Mesenchymal stem cell (in vitro differentiated cells and primary cell): Measurements from ENCODE around the gene PTPRD.

Source experiments
- DNase-seq: peaks from one replicate; pipeline ENCODE4 v3.0.0-alpha.2; 2013
- H2AFZ ChIP-seq: one replicate; pipeline ENCODE4 v1.6.1; 2013; ENCODE audit warnings: low read depth, mild to moderate bottlenecking, control low read depth, inconsistent platforms, low read length, moderate library complexity
- H2AK5ac ChIP-seq: 2 replicates; pipeline ENCODE4 v1.6.1; 2013; ENCODE audit warnings: low read length, moderate library complexity, mild to moderate bottlenecking, inconsistent platforms; ENCODE audit not compliant: severe bottlenecking
- H2BK120ac ChIP-seq: one replicate; pipeline ENCODE4 v1.6.1; 2013; ENCODE audit warnings: low read depth, mild to moderate bottlenecking, inconsistent platforms, low read length, moderate library complexity
- H2BK12ac ChIP-seq, 2 experiments: one replicate each; pipeline ENCODE4 v1.6.1; 2013; ENCODE audit warnings: inconsistent platforms in 2 of 2, low read length in 2 of 2, mild to moderate bottlenecking in 2 of 2, moderate library complexity in 2 of 2, control low read depth in 1 of 2
- H2BK15ac ChIP-seq: one replicate; pipeline ENCODE4 v1.6.1; 2013; ENCODE audit warnings: mild to moderate bottlenecking, low read depth, inconsistent platforms; ENCODE audit not compliant: poor library complexity, severe bottlenecking
- H2BK5ac ChIP-seq: 2 replicates; pipeline ENCODE4 v1.6.1; 2013; ENCODE audit warnings: low read depth, mild to moderate bottlenecking, low read length, control low read depth, inconsistent platforms; ENCODE audit not compliant: poor library complexity, severe bottlenecking
- H3K14ac ChIP-seq, 2 experiments: one replicate each; pipeline ENCODE4 v1.6.1; 2013; ENCODE audit warnings: inconsistent platforms in 2 of 2, low read length in 2 of 2, control low read depth in 1 of 2, mild to moderate bottlenecking in 1 of 2, moderate library complexity in 1 of 2
- H3K18ac ChIP-seq, 2 experiments: one replicate each; pipeline ENCODE4 v1.6.1; 2013; ENCODE audit warnings: inconsistent platforms in 2 of 2, low read length in 2 of 2, control low read depth in 1 of 2, low read depth in 1 of 2, mild to moderate bottlenecking in 1 of 2
- H3K23ac ChIP-seq, 2 experiments: one replicate each; pipeline ENCODE4 v1.6.1; 2013; ENCODE audit warnings: inconsistent platforms in 2 of 2, low read length in 2 of 2, mild to moderate bottlenecking in 2 of 2, moderate library complexity in 2 of 2, control low read depth in 1 of 2
- H3K27ac ChIP-seq: 2 replicates; pipeline ENCODE4 v1.5.1; 2013; ENCODE audit warnings: mild to moderate bottlenecking, moderate library complexity, low read length, control low read depth, inconsistent platforms; ENCODE audit not compliant: poor library complexity, severe bottlenecking
- H3K27me3 ChIP-seq, 2 experiments: 2 replicates each; pipeline versions ENCODE4 v1.6.1 to v1.7.0; 2013; ENCODE audit warnings: low read length in 2 of 2, mild to moderate bottlenecking in 2 of 2, moderate library complexity in 2 of 2, control low read depth in 1 of 2, inconsistent platforms in 1 of 2; ENCODE audit not compliant: control insufficient read depth in 1 of 2, insufficient read depth in 1 of 2
- H3K36me3 ChIP-seq, 2 experiments: 2 replicates each; pipeline versions ENCODE4 v1.6.1 to v1.7.0; 2013; ENCODE audit warnings: low read length in 2 of 2, control low read depth in 1 of 2, inconsistent platforms in 1 of 2, low read depth in 1 of 2, mild to moderate bottlenecking in 1 of 2; ENCODE audit not compliant: insufficient read depth in 2 of 2, control insufficient read depth in 1 of 2
- H3K4ac ChIP-seq, 2 experiments: one replicate each; pipeline ENCODE4 v1.6.1; 2013; ENCODE audit warnings: inconsistent platforms in 2 of 2, low read length in 2 of 2, mild to moderate bottlenecking in 2 of 2, moderate library complexity in 2 of 2, control low read depth in 1 of 2, low read depth in 1 of 2
- H3K4me1 ChIP-seq: 2 replicates; pipeline ENCODE4 v1.6.1; 2013; ENCODE audit warnings: low read depth, low read length, control low read depth; ENCODE audit not compliant: control insufficient read depth, insufficient read depth
- H3K4me2 ChIP-seq: 2 replicates; pipeline ENCODE4 v1.6.1; 2013; ENCODE audit warnings: low read length, mild to moderate bottlenecking, inconsistent platforms; ENCODE audit not compliant: poor library complexity, severe bottlenecking
- H3K4me3 ChIP-seq, 2 experiments: 2 replicates each; pipeline versions ENCODE4 v1.5.1 to v1.7.0; 2013; ENCODE audit warnings: low read length in 2 of 2, mild to moderate bottlenecking in 2 of 2, control low read depth in 1 of 2, low read depth in 1 of 2; ENCODE audit not compliant: insufficient read depth in 1 of 2
- H3K79me1 ChIP-seq: replicated peaks from 2 replicates; pipeline ENCODE4 v1.6.1; 2013; ENCODE audit warnings: mild to moderate bottlenecking, control low read depth, low read length, inconsistent platforms; ENCODE audit not compliant: poor library complexity, severe bottlenecking
- H3K9ac ChIP-seq: 2 replicates; pipeline ENCODE4 v1.7.0; 2013; ENCODE audit warnings: mild to moderate bottlenecking, low read length, moderate library complexity
- H3K9me3 ChIP-seq: 2 replicates; pipeline ENCODE4 v1.7.0; 2013; ENCODE audit warnings: mild to moderate bottlenecking, low read length; ENCODE audit not compliant: control insufficient read depth
- H4K8ac ChIP-seq: one replicate; pipeline ENCODE4 v1.6.1; 2013; ENCODE audit warnings: inconsistent platforms, mild to moderate bottlenecking, low read length, moderate library complexity
- H4K91ac ChIP-seq: one replicate; pipeline ENCODE4 v1.6.1; 2013; ENCODE audit warnings: mild to moderate bottlenecking, low read length, inconsistent platforms
- WGBS: methylation state at CpG from one replicate; pipeline ENCODE4 v1.1.7; 2013; ENCODE audit warnings: mixed read lengths; 5-methylcytosine and 5-hydroxymethylcytosine counted together

PTPRD gene

DNA sequence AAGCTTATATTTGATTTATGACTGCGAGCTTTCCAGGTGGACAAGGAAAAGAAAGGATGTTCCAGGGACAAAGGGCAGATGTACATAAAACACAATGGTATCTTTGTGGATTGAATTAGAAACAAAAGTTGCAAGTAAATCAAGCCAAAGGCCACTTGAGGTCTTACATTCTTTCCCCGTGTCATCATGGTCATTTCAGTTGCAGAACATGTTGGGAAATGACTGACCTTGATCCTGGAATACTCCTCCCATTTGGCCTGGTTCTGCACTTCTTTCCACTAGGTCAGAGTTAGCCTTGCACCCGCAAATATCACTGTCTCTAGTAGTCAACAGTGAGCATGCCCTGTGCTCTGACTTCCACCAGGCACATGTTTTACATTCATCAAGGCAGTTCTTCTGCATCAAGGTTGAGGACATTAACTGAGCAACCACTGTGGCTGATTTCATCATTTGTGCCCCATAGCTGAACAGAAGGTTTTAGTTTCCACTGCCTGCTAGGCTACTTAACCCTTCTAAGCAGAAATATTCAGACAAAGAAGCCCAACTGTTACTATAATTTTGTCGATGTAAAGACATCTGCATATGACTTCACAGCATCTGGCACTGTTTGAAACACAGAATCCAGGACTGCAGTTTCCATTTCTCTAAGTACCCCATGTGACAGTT is 1651.5 kb downstream of the PTPRD start:
- WGBS, result 78% methylated on average over 4 of the region's 4 CpGs
- no peak overlapping the region for H2AK5ac ChIP-seq
- no peak overlapping the region for H3K14ac ChIP-seq
- no peak overlapping the region for H2AFZ ChIP-seq
- H3K36me3 ChIP-seq, result no peaks in the 10 kb centered on the region
- H3K4me2 ChIP-seq, result no peak overlapping the region
- no peak overlapping the region for H4K8ac ChIP-seq
- no peak overlapping the region for H2BK5ac ChIP-seq
- H3K4ac ChIP-seq, result no peak overlapping the region
- H2BK120ac ChIP-seq, result no peak overlapping the region
- no peaks in the 10 kb centered on the region for H3K27me3 ChIP-seq
- H3K9ac ChIP-seq, result peak overlapping the region; percentile 53
- DNase-seq, result peak; percentile 43
- no peak overlapping the region for H3K18ac ChIP-seq
- no peak overlapping the region for H2BK12ac ChIP-seq
- no peak overlapping the region for H3K4me3 ChIP-seq
- no peak overlapping the region for H3K23ac ChIP-seq
- no peak overlapping the region for H2BK15ac ChIP-seq
- H3K9me3 ChIP-seq, result no peaks in the 10 kb centered on the region
- no peak overlapping the region for H3K27ac ChIP-seq
- no peak overlapping the region for H4K91ac ChIP-seq
- no peaks in the 10 kb centered on the region for H3K4me1 ChIP-seq
- H3K79me1 ChIP-seq, result no peaks in the 10 kb centered on the region

DNA sequence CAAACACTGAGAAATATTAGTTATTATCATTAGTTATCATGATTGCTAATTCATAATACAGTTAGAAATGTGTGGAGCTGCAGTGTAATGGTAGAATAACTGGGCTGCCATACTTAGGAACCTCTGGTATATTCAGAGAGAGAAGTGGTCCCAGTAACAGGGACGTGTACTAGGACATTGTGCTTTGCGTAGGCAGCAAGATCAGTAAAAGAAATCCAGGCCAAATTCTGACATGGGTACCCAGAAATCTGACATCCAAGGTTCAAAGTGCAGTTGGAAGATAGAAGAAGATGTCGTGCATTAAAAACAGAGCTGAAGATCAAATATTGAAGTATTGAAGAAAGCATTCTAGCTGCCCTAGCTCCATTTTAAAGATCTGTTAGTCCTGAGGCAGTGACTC is 1652.5 kb downstream of the PTPRD start:
- Histone ChIP-seq H3K4me1 (no peaks in the 10 kb centered on the region), H3K9me3 (no peaks in the 10 kb centered on the region), H3K9ac (no peak overlapping the region), H2BK15ac (no peak overlapping the region), H3K36me3 (no peaks in the 10 kb centered on the region), H2AK5ac (no peak overlapping the region), H3K4me3 (no peak overlapping the region), H3K4me2 (no peak overlapping the region), H4K8ac (no peak overlapping the region), H4K91ac (no peak overlapping the region), H3K27ac (no peak overlapping the region), H2BK12ac (no peak overlapping the region), H2BK5ac (no peak overlapping the region), H3K79me1 (no peaks in the 10 kb centered on the region), H2BK120ac (no peak overlapping the region), H3K4ac (no peak overlapping the region), H3K18ac (no peak overlapping the region), H3K14ac (no peak overlapping the region), H3K27me3 (no peaks in the 10 kb centered on the region), H3K23ac (no peak overlapping the region), H2AFZ (no peak overlapping the region)
- DNase-seq, result no peak
- WGBS, result 87% methylated on average over 3 of the region's 3 CpGs

DNA sequence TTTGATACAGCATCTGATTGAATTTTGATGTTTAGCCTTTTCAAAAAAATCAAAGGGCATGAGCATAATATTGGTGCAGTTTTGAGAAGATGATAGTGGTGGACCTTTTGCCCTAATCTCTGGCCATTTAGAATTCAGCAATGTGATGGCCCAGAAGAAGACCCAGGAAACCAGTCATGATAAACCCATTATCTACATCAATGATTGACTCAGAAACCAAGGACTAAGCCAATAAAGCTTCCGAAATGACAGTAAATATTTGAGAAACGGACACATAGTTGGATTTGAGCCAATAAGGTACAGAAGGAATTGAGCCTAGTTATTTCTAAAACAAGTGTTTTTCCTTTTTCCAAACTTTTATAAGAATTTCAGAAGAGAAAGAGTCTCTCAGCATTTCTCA is 1654.4 kb downstream of the PTPRD start:
- no peak overlapping the region for H3K27ac ChIP-seq
- no peak overlapping the region for H2BK12ac ChIP-seq
- H3K79me1 ChIP-seq, result no peaks in the 10 kb centered on the region
- H3K9me3 ChIP-seq, result no peaks in the 10 kb centered on the region
- WGBS, result 100% methylated on average over 2 of the region's 2 CpGs
- H3K36me3 ChIP-seq, result no peaks in the 10 kb centered on the region
- no peak overlapping the region for H2BK120ac ChIP-seq
- H3K4ac ChIP-seq, result no peak overlapping the region
- no peak overlapping the region for H3K4me2 ChIP-seq
- H4K91ac ChIP-seq, result no peak overlapping the region
- H3K14ac ChIP-seq, result no peak overlapping the region
- H3K4me3 ChIP-seq, result no peak overlapping the region
- H3K9ac ChIP-seq, result no peak overlapping the region
- no peak overlapping the region for H2AK5ac ChIP-seq
- H2BK5ac ChIP-seq, result no peak overlapping the region
- no peak overlapping the region for H3K23ac ChIP-seq
- DNase-seq, result no peak
- H4K8ac ChIP-seq, result no peak overlapping the region
- H2BK15ac ChIP-seq, result no peak overlapping the region
- no peaks in the 10 kb centered on the region for H3K27me3 ChIP-seq
- H3K4me1 ChIP-seq, result no peaks in the 10 kb centered on the region
- H2AFZ ChIP-seq, result no peak overlapping the region
- no peak overlapping the region for H3K18ac ChIP-seq

DNA sequence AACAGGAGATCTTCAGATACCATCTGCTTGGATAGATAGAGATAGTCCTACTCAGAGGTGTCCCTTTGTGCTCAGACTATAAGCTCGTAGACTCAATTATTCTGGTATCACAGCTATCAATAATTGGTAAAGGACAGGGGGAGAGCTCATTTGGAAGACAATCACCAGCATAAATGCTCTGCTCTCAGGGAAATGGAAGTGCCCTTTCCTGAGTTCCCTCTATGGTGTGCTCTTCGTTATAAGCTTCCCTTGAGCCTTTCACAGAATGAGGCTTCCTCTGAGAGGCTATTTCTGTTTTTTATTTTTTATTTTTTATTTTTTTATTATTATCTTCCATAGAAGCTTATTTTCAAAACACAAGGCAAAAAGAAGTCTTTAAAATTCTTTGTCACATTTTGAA is 1657.5 kb downstream of the PTPRD start:
- no peak overlapping the region for H3K27ac ChIP-seq
- no peak overlapping the region for H3K4ac ChIP-seq
- no peak overlapping the region for H2BK15ac ChIP-seq
- no peak overlapping the region for H3K14ac ChIP-seq
- no peaks in the 10 kb centered on the region for H3K36me3 ChIP-seq
- no peak for DNase-seq
- H2BK120ac ChIP-seq, result no peak overlapping the region
- H3K4me1 ChIP-seq, result no peaks in the 10 kb centered on the region
- no peak overlapping the region for H2AFZ ChIP-seq
- no peak overlapping the region for H2AK5ac ChIP-seq
- no peak overlapping the region for H4K91ac ChIP-seq
- no peak overlapping the region for H2BK12ac ChIP-seq
- H3K9ac ChIP-seq, result no peak overlapping the region
- H4K8ac ChIP-seq, result no peak overlapping the region
- no peaks in the 10 kb centered on the region for H3K79me1 ChIP-seq
- no peak overlapping the region for H3K18ac ChIP-seq
- no peak overlapping the region for H3K4me2 ChIP-seq
- H3K4me3 ChIP-seq, result no peak overlapping the region
- H3K27me3 ChIP-seq, result no peaks in the 10 kb centered on the region
- WGBS, result 43% methylated on average over 1 of the region's 2 CpGs
- no peak overlapping the region for H2BK5ac ChIP-seq
- H3K9me3 ChIP-seq, result no peaks in the 10 kb centered on the region
- no peak overlapping the region for H3K23ac ChIP-seq
